Measurements from ENCODE around the gene COX7B.
"Not testable (repeated sequence)": the region's sequence is repeated elsewhere in the genome, so short reads cannot be mapped to it uniquely, and the experiment has no call there.

The COX7B gene, protein sequence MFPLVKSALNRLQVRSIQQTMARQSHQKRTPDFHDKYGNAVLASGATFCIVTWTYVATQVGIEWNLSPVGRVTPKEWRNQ

GRCh38 chrX:77899081-77899828 is at the start of gene COX7B:
Gene COX7B, plus strand, starts transcription at chrX:77899468. Its CDS starts 86 bp downstream, at chrX:77899554.
- peak; percentile 13 for DNase-seq (ENCODE audit: low read depth)

DNA sequence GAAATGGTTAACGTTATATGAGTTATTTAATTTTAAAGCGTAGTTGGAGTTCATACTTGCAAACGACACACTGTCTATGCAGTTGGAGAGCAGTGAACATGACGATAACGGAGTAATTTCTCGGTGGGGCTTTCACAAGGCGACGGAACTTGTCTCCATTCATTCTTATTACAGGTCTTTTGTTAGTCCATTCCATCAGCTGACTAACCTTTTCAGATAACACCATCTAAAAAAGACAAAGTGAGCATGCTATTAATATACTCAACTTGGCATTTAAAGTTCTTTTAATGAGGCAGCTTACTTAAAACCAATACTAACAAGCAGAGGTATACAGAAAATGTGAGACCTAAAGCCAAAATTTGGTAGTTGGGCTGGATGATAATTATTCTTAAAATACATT is 23.9 kb upstream of the COX7B start:
- DNase-seq (ENCODE audit: low read depth), result no peak

- DNase-seq (ENCODE audit: low read depth), result not testable (repeated sequence)
Observed at GRCh38 chrX:77881418-77881817, 17.9 kb upstream of the COX7B start.

GRCh38 chrX:77892887-77893286 is 6.4 kb upstream of the COX7B start:
- DNase-seq (ENCODE audit: low read depth), result no peak

- DNase-seq (ENCODE audit: low read depth), result no peak
Observed at GRCh38 chrX:77893713-77894112, 5.6 kb upstream of the COX7B start.

- peak; percentile 81 for DNase-seq (ENCODE audit: low read depth)
Observed at GRCh38 chrX:77894921-77895886, 4.1 kb upstream of the COX7B start, which contains the start of gene MAGT1. Gene MAGT1, minus strand, starts transcription at chrX:77895435. Its CDS starts 25 bp downstream, at chrX:77895410.

DNA sequence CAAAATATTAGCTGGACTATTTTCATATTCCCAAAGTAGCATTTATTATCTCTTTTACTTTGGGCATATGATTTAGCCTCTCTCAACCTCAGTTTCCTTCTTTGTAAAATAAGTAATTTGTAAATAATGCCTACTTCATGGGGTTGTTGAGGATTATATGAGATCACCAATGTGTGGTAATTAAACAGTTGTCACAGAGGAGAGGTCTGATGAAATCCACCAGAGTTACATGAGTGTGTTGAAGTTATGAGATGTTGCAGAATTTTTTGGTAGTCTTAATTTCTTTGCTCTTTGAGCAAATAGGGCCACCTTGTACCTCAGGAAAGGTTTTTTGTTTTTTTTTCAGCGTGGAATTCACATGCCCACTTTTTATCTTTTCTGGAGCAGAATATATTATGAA is 1.4 kb downstream of the COX7B start:
- no peak for DNase-seq (ENCODE audit: low read depth)

- DNase-seq (ENCODE audit: low read depth), result no peak
Observed at GRCh38 chrX:77901506-77901905, 2.2 kb downstream of the COX7B start.

- peak; percentile 86 for DNase-seq (ENCODE audit: low read depth)
Observed at GRCh38 chrX:77910108-77910840, 11.0 kb downstream of the COX7B start, which contains the start of gene ATP7A. Gene ATP7A, plus strand, starts transcription at chrX:77910693. Its CDS starts 60,949 bp downstream, at chrX:77971642.

- DNase-seq (ENCODE audit: low read depth), result no peak
Observed at GRCh38 chrX:77917294-77917933, 18.1 kb downstream of the COX7B start.

- DNase-seq (ENCODE audit: low read depth), result no peak
Observed at GRCh38 chrX:77918568-77918967, 19.3 kb downstream of the COX7B start.

DNA sequence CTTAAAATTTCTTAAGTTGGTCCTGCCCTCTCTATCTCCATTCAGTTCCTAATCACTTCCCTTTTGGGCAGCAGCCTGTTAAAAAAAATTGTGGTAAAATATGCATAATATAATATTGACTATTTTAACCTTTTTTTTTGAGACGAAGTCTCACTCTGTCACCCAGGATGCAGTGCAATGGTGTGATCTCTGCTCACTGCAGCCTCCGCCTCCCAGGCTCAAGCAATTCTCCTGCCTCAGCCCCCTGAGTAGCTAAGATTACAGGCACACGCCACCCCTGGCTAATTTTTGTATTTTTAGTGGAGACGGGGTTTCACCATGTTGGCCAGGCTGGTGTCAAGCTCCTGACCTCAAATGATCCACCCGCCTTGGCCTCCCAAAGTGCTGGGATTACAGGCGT is 20.1 kb downstream of the COX7B start:
- DNase-seq (ENCODE audit: low read depth), result not testable (repeated sequence)

DNA sequence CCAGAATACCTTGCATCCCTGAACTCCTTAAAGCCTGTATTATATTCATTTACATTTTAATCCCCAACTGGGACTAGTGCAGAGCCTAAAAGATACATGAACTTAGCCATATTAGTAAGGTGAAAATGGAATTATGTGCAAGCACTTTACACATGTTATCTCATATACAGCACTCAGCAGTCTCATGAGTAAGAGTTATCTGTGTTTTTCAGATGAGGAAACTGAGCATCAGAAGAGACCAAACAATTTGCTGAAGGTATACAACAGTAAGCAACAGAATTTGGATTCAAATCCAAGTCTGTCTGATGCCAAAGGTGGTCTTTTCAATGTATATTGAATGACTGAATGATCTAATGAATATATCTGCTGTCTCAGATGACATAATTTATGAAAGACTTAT is 23.5 kb downstream of the COX7B start:
- no peak for DNase-seq (ENCODE audit: low read depth)

GRCh38 chrX:77924320-77924859 is 25.1 kb downstream of the COX7B start:
- DNase-seq (ENCODE audit: low read depth), result no peak

GRCh38 chrX:77925764-77926163 is 26.5 kb downstream of the COX7B start:
- no peak for DNase-seq (ENCODE audit: low read depth)

DNA sequence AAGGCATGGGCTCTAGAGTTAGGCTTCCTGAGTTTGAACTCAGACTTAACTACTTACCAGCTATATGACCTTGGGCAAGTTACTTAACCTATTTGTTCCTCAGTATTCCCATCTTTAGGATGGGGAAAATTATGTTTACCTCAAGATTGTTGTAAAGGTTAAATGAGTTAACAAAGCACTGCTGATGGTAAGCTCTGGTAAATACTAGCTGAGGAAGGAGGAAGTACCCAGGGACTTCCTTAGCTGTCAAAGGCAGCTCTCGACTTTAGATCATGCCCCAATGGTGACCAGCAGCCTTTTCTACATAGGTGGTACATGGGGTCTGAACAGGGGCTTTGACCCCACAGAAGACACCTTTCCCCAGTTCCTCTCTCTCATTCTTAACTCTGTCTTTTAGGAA is 31.3 kb downstream of the COX7B start:
- DNase-seq (ENCODE audit: low read depth), result no peak

GRCh38 chrX:77935886-77936285 is 36.6 kb downstream of the COX7B start:
- no peak for DNase-seq (ENCODE audit: low read depth)

GRCh38 chrX:77936299-77936698 is 37.0 kb downstream of the COX7B start:
- DNase-seq (ENCODE audit: low read depth), result no peak

DNA sequence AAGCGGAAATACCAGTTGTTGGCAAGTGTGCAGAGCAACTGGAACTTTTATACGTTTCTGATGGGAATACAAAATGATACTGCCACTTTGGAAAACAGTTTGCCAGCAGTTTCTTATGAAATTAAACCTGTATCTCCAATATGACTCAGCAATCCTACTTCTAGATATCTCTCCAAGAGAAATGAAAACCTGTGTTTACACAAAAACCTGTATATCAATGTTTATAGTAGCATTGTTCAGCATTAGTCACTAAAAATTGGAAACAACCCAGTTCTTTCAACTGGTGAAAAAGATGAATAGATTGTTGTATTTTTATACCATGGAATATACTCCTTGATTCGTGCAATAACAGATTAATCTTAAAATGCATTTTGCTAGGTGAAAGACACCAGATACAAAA is 38.0 kb downstream of the COX7B start:
- no peak for DNase-seq (ENCODE audit: low read depth)

DNA sequence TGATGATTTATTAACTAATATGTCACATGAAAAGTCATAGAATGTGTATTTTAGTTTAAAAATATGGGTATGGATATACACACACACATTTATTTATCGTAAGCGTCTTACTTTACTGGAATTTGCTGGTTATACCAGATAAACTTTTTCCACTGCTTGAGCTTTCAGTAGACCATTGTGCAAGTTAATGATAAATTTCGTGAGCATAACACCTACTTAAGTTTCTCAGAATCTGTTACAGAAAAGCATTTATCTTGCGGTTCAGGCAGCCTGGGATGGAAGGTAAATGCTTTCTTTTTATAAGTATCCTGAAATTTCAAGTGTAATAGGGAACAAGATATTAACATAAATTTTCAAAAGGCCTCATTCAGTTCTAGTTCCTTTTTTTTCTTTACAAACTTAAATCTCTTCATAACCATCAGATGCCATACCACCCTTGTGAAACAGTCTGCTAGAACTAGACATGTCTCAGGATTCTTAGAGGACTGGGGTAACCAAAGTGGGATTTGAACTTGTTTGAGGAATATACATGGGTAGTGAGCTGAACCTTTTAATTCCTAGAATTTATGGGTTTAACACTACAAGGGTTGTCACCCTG is 38.9 kb downstream of the COX7B start:
- DNase-seq (ENCODE audit: low read depth), result no peak

DNA sequence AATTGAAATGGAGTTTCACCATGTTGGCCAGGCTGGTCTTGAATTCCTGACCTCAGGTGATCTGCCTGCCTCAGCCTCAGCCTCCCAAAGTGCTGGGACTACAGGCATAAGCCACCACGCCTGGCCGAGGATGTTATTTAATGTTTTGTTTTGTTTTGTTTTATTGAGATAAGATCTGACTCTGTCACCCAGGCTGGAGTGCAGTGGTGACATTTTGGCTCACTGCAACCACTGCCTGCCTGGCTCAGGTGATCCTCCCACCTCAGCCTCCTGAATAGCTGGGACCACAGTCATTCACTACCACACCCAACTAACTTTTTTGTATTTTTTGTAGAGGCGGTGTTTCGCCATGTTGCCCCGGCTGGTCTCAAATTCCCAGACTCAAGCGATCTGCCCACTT is 45.8 kb downstream of the COX7B start:
- not testable (repeated sequence) for DNase-seq (ENCODE audit: low read depth)
